ENCODE measurements around the gene PNPLA6. TPM values are rescaled to one million over a fixed set of nuclear protein-coding genes. Genes with fewer than 3 reads are reported as not detected.
A peak's percentile ranks its signal among the peaks of the same experiment; 100 is the strongest.

Gene PNPLA6
- total and polyA plus RNA-seq, 2 of the 4 experiments (the other 2 are of a cell fraction), result 17.9 to 52.7 TPM

GRCh38 chr19:7512400-7512851 lies 23.1 kb upstream of the PNPLA6 start:
- no peaks in the 10 kb centered on the region for H3K36me3 ChIP-seq (ENCODE audit: control insufficient read depth, insufficient read depth, low read length)
- peaks cover 10 to 12% of the 10 kb centered on the region in 2 experiments for H3K79me1 ChIP-seq (ENCODE audit: low read depth in 1 of 2, low read length in 2 of 2)
- no peak overlapping the region for H4K91ac ChIP-seq (ENCODE audit: insufficient read depth, low read depth, low read length)
- no peak overlapping the region for H4K8ac ChIP-seq (ENCODE audit: low read depth in 2 of 2, low read length in 2 of 2)
- in situ Hi-C loops (cut with MboI; ENCODE audit: low sequenced_read_pairs) (no loop called here), dilution Hi-C loops (cut with HindIII; ENCODE audit: low sequenced_read_pairs, unreplicated experiment) (no loop called here), intact Hi-C loops (cut with micrococcal nuclease) (no loop called here)
- H2BK120ac ChIP-seq (ENCODE audit: low read depth, low read length), result no peak overlapping the region
- H3K27ac ChIP-seq (ENCODE audit: insufficient read depth, low read length), result no peak overlapping the region
- no peak overlapping the region for H3K18ac ChIP-seq (ENCODE audit: low read depth, low read length)
- H3K9ac ChIP-seq (ENCODE audit: low read depth, low read length), result no peak overlapping the region
- H3K56ac ChIP-seq (ENCODE audit: extremely low read depth, insufficient read depth, low read length), result no peak overlapping the region
- no peak overlapping the region for H3K14ac ChIP-seq (replicated peaks; ENCODE audit: low read depth, low read length)
- H2BK15ac ChIP-seq (ENCODE audit: low read depth, low read length), result no peak overlapping the region
- ATAC-seq (ENCODE audit: low read depth) (no peak), DNase-seq (no peak)
- ChIA-PET POLR2A (ENCODE audit: unreplicated experiment) (no interaction called here), CTCF (interaction anchor here (0.6 to 3.0 kb wide), 2 partner anchors 15 to 40 kb away, joined by 3 to 8 read pairs; a partner anchor contains a TSS)
- no peak overlapping the region for H4K5ac ChIP-seq (ENCODE audit: low read depth, low read length)
- 60% methylated on average over 2 of the region's 6 CpGs; no CpG with 5 or more reads in 1 of the 2 experiments for WGBS, 2 experiments (ENCODE audit: extremely low coverage in 2 of 2, insufficient read length in 1 of 2)
- no peaks in the 10 kb centered on the region for H4K20me1 ChIP-seq (ENCODE audit: insufficient read depth, low read length)
- peak overlapping the region; percentile 10 for H2AK9ac ChIP-seq (replicated peaks; ENCODE audit: low read depth, low read length, poor library complexity)
- H2BK20ac ChIP-seq (ENCODE audit: low read depth, low read length), result no peak overlapping the region
- no peak overlapping the region for H3K4ac ChIP-seq (ENCODE audit: low read depth, low read length)
- H2AK5ac ChIP-seq (ENCODE audit: low read depth, low read length), result no peak overlapping the region
- no peaks in the 10 kb centered on the region for H3K9me3 ChIP-seq (ENCODE audit: control insufficient read depth, insufficient read depth, low read length)
- H2AFZ ChIP-seq (replicated peaks; ENCODE audit: low read length, poor library complexity), result no peak overlapping the region
- no peak overlapping the region for H3K4me2 ChIP-seq (ENCODE audit: low read depth, low read length)
- no TSS peak for BruUV-seq (replicated peaks)
- H3K9me1 ChIP-seq (ENCODE audit: insufficient read depth, low read length), result peaks cover 7% of the 10 kb centered on the region; the same call in 1 of the 2 replicates
- H3K27me3 ChIP-seq (ENCODE audit: control insufficient read depth, insufficient read depth, low read length), result peaks cover 2% of the 10 kb centered on the region
- H2BK5ac ChIP-seq (ENCODE audit: low read depth, low read length, poor library complexity, severe bottlenecking), result no peak overlapping the region
- no peak overlapping the region for H3K23ac ChIP-seq (ENCODE audit: low read depth, low read length)
- H3K4me1 ChIP-seq (ENCODE audit: control insufficient read depth, insufficient read depth, low read length), result peaks cover 18% of the 10 kb centered on the region
- H3K4me3 ChIP-seq (ENCODE audit: insufficient read depth, low read depth, low read length), result no peak overlapping the region
- no peak for TF ChIP-seq CTCF (conservative IDR thresholded peaks at IDR 0.05; ENCODE audit: low read depth, low read length)
